HUES48 (cell line): ENCODE data around the gene RAD18.
A peak's percentile ranks its signal among the peaks of the same experiment; 100 is the strongest.

Experiments used
- H3K27ac ChIP-seq: one replicate; pipeline ENCODE4 v1.7.0; 2013; ENCODE audit warnings: low read depth, low read length, inconsistent platforms
- H3K27me3 ChIP-seq: 2 replicates; pipeline ENCODE4 v1.6.1; 2013; ENCODE audit warnings: mild to moderate bottlenecking, low read length; ENCODE audit not compliant: control insufficient read depth, insufficient read depth
- H3K36me3 ChIP-seq: 2 replicates; pipeline ENCODE4 v1.6.1; 2013; ENCODE audit warnings: low read length; ENCODE audit not compliant: control insufficient read depth, insufficient read depth
- H3K4me1 ChIP-seq: 2 replicates; pipeline ENCODE4 v1.6.1; 2013; ENCODE audit warnings: mild to moderate bottlenecking, low read length; ENCODE audit not compliant: control insufficient read depth, insufficient read depth
- H3K4me3 ChIP-seq: 2 replicates; pipeline ENCODE4 v1.5.1; 2013; ENCODE audit warnings: mild to moderate bottlenecking, low read depth, low read length
- H3K9ac ChIP-seq: 2 replicates; pipeline ENCODE4 v1.6.1; 2013; ENCODE audit warnings: mild to moderate bottlenecking, low read depth, low read length, moderate library complexity
- H3K9me3 ChIP-seq: 2 replicates; pipeline ENCODE4 v1.6.1; 2013; ENCODE audit warnings: low read length; ENCODE audit not compliant: control insufficient read depth, insufficient read depth

RAD18 gene, protein sequence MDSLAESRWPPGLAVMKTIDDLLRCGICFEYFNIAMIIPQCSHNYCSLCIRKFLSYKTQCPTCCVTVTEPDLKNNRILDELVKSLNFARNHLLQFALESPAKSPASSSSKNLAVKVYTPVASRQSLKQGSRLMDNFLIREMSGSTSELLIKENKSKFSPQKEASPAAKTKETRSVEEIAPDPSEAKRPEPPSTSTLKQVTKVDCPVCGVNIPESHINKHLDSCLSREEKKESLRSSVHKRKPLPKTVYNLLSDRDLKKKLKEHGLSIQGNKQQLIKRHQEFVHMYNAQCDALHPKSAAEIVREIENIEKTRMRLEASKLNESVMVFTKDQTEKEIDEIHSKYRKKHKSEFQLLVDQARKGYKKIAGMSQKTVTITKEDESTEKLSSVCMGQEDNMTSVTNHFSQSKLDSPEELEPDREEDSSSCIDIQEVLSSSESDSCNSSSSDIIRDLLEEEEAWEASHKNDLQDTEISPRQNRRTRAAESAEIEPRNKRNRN

GRCh38 chr3:8963137-8963853 is at the start of gene RAD18:
Gene RAD18, minus strand, starts transcription at chr3:8963472. Its CDS starts 87 bp downstream, at chr3:8963385.
- Histone ChIP-seq H3K36me3 (peaks cover 15% of the 10 kb centered on the region), H3K9me3 (no peaks in the 10 kb centered on the region), H3K27me3 (no peaks in the 10 kb centered on the region), H3K4me1 (peaks cover 24% of the 10 kb centered on the region), H3K27ac (peak within 1 kb of the TSS; percentile 89), H3K4me3 (peak within 1 kb of the TSS; percentile 92), H3K9ac (peak within 1 kb of the TSS; percentile 76)

GRCh38 chr3:9012521-9012920 is 49.2 kb upstream of the RAD18 start:
- no peak overlapping the region for H3K4me3 ChIP-seq
- no peaks in the 10 kb centered on the region for H3K9me3 ChIP-seq
- 0 out of 2 replicates have a peak, but pooled peaks cover 3% of the 10 kb centered on the region for H3K36me3 ChIP-seq
- no peak overlapping the region for H3K9ac ChIP-seq
- peaks cover 8% of the 10 kb centered on the region for H3K4me1 ChIP-seq
- H3K27ac ChIP-seq = no peak overlapping the region
- H3K27me3 ChIP-seq = no peaks in the 10 kb centered on the region

DNA sequence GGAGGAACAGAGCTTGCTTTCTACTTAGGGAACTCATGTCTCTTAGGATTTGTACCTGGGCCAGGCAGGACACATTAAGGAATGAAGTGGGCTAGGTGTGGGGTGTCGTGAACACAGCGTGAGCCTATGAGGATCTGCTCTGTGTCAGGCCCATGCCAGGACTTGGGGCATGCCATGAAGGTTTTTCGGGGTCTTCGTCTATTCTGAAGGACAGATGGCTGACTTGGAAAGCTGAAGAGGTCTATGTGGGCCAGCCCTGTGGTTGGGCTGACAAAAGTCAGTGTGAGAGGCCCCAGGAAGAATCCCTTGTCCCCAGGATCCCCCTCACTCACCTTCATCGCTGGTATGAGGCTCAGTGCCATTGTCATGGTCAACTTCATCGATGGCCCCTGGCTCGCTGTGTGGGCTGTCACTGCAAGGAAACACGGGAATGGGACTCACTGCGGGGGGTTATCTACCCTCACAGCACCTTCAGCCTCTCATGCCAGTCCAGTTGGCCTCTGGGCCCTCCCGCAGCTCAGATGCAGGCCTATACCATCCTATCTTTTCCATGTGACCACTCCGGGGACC is 46.8 kb upstream of the RAD18 start:
- H3K27me3 ChIP-seq = no peaks in the 10 kb centered on the region
- peaks cover 8% of the 10 kb centered on the region for H3K4me1 ChIP-seq
- no peaks in the 10 kb centered on the region for H3K9me3 ChIP-seq
- no peak overlapping the region for H3K27ac ChIP-seq
- H3K4me3 ChIP-seq = no peak overlapping the region
- 0 out of 2 replicates have a peak, but pooled peaks cover 3% of the 10 kb centered on the region for H3K36me3 ChIP-seq
- H3K9ac ChIP-seq = no peak overlapping the region

- Histone ChIP-seq H3K27me3 (no peaks in the 10 kb centered on the region), H3K4me3 (no peak overlapping the region), H3K4me1 (peaks cover 8% of the 10 kb centered on the region), H3K9me3 (no peaks in the 10 kb centered on the region), H3K27ac (peak overlapping the region; percentile 92), H3K36me3 (0 out of 2 replicates have a peak, but pooled peaks cover 3% of the 10 kb centered on the region), H3K9ac (no peak overlapping the region)
These were observed 45.4 kb upstream of the RAD18 start for GRCh38 chr3:9008550-9009255.

DNA sequence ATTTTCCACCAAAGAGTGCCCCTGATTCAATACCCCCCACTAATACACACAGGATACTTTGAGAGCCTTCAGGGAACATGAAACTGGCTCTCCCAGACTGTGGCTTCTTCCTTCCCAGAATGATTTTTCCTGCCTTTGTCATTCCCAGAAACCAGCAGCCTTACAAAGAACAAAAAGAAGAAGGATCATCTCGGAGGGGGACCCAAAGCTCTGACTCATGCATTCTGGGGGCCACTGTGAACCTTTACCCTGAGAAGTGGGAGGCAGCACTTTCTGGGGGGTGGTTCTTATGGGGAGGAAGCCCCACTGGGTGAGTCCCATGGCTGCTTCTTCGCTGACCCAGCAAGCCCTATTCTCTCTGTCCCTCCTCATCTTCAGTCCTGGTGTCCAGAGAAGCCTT is 44.7 kb upstream of the RAD18 start:
- Histone ChIP-seq H3K4me3 (no peak overlapping the region), H3K27me3 (no peaks in the 10 kb centered on the region), H3K36me3 (no peaks in the 10 kb centered on the region), H3K27ac (peak overlapping the region; percentile 92), H3K9ac (no peak overlapping the region), H3K9me3 (no peaks in the 10 kb centered on the region), H3K4me1 (peaks cover 8% of the 10 kb centered on the region)

DNA sequence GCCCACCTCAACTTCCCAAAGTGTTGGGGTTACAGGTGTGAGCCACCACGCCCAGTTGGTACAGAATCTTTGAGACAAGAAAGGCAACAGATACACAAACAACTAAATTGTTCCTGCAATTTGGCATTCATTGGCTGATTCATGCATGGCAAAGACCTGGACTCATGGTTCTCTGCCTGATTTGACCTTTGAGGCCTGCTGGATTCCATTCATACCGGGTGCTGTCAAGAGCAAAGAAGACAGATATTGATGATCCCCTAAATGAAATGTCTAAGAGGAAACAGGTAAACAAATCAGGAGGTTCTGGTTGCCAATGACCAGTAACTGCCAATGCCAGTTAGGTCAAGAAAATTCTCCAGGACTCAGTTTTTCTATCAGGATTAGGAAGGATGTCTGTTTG is 43.9 kb upstream of the RAD18 start:
- H3K4me3 ChIP-seq = no peak overlapping the region

GRCh38 chr3:9000041-9000440 is 36.8 kb upstream of the RAD18 start:
- Histone ChIP-seq H3K9me3 (no peaks in the 10 kb centered on the region), H3K4me3 (no peak overlapping the region), H3K36me3 (no peaks in the 10 kb centered on the region), H3K4me1 (no peaks in the 10 kb centered on the region), H3K27me3 (no peaks in the 10 kb centered on the region), H3K9ac (no peak overlapping the region), H3K27ac (no peak overlapping the region)

More for the DNA sequence above, 43.9 kb upstream of the RAD18 start:
- no peaks in the 10 kb centered on the region for H3K9me3 ChIP-seq
- no peaks in the 10 kb centered on the region for H3K36me3 ChIP-seq
- H3K27me3 ChIP-seq = no peaks in the 10 kb centered on the region
- no peak overlapping the region for H3K9ac ChIP-seq
- H3K4me1 ChIP-seq = peaks cover 8% of the 10 kb centered on the region
- H3K27ac ChIP-seq = peak overlapping the region; percentile 92

GRCh38 chr3:8997151-8997550 is 33.9 kb upstream of the RAD18 start:
- Histone ChIP-seq H3K4me1 (no peaks in the 10 kb centered on the region), H3K36me3 (no peaks in the 10 kb centered on the region), H3K27me3 (no peaks in the 10 kb centered on the region), H3K9ac (no peak overlapping the region), H3K4me3 (no peak overlapping the region), H3K9me3 (no peaks in the 10 kb centered on the region), H3K27ac (no peak overlapping the region)

DNA sequence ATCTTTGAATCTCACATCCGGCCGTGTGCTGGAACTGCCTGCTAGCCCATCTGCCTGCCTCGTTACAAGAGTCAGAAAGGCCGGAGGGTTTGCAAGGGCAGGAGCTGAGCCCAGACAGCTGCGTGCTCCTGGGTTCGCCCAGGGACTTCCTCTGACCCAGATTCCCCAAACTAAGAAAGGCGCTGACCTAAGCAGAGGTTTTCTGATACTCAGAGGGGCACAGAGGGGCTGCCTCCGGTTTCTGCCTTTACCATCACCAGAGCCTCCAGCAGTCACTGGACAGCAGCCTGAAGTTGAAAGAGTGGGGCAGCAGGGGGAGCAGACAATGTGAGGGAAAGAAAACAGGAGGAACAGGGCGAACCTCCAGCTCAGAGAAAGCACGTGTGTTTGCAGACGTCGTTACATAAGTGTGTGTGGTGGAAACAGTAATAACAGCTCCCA is 33.4 kb upstream of the RAD18 start:
- Histone ChIP-seq H3K4me3 (no peak overlapping the region), H3K9me3 (no peaks in the 10 kb centered on the region), H3K4me1 (no peaks in the 10 kb centered on the region), H3K36me3 (no peaks in the 10 kb centered on the region), H3K27ac (no peak overlapping the region), H3K27me3 (no peaks in the 10 kb centered on the region), H3K9ac (no peak overlapping the region)

GRCh38 chr3:8996216-8996615 is 32.9 kb upstream of the RAD18 start:
- H3K9me3 ChIP-seq = no peaks in the 10 kb centered on the region
- no peak overlapping the region for H3K4me3 ChIP-seq
- H3K27ac ChIP-seq = no peak overlapping the region

More at GRCh38 chr3:8996216-8996615, 32.9 kb upstream of the RAD18 start:
- Histone ChIP-seq H3K27me3 (no peaks in the 10 kb centered on the region), H3K36me3 (no peaks in the 10 kb centered on the region), H3K4me1 (no peaks in the 10 kb centered on the region), H3K9ac (no peak overlapping the region)
